ENCODE measurements around the gene ARHGEF11.
"Not testable (repeated sequence)": the region's sequence is repeated elsewhere in the genome, so short reads cannot be mapped to it uniquely, and the experiment has no call there.

The ARHGEF11 gene

DNA sequence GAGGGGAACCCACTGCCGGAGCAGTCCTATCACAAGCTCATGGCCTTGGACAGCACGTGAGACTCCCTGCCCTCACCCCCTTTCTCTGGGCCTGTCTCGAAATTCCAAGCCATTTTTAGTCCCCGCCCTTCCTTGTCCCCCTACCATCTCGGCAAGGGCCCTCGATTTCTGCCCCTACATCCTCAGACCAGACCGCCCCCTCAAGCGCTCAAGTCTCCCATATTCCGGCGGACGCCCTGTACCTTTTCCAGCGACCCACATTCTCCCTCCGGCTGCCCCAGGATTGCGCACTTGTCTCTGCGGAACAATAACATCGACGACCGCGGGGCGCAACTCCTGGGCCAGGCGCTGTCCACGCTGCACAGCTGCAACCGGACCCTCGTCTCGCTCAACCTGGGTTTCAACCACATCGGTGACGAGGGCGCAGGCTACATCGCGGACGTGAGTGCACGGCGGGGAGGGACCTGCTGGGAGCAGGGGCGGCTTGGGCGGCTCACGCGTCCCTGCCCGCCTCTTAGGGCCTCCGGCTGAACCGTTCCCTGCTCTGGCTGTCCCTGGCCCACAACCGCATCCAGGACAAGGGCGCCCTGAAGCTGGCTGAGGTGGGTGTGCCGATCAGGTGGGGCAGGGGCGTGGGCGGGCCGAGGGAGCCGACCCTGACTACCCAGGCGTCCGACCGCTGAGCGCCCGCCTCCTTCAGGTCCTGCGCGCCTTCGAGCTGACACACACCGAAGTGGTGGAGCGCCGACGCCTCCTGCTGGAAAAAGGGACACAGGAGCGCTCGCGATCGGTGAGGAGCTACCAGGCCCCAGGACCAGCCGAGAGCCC lies 118.1 kb downstream of the ARHGEF11 start:
- POLR2A ChIA-PET (ENCODE audit: low non-redundant PET), result no interaction called here
- H3K27ac ChIP-seq, result no peak overlapping the region
- CTCF ChIA-PET, result interaction anchor here (0.5 to 4.1 kb wide), 28 partner anchors 9 to 425 kb away, joined by 3 to 77 read pairs (median 4); partner anchors contain the start of genes INSRR, METTL25B, NTRK1 and PEAR1
- TF ChIP-seq, protein P1, sequence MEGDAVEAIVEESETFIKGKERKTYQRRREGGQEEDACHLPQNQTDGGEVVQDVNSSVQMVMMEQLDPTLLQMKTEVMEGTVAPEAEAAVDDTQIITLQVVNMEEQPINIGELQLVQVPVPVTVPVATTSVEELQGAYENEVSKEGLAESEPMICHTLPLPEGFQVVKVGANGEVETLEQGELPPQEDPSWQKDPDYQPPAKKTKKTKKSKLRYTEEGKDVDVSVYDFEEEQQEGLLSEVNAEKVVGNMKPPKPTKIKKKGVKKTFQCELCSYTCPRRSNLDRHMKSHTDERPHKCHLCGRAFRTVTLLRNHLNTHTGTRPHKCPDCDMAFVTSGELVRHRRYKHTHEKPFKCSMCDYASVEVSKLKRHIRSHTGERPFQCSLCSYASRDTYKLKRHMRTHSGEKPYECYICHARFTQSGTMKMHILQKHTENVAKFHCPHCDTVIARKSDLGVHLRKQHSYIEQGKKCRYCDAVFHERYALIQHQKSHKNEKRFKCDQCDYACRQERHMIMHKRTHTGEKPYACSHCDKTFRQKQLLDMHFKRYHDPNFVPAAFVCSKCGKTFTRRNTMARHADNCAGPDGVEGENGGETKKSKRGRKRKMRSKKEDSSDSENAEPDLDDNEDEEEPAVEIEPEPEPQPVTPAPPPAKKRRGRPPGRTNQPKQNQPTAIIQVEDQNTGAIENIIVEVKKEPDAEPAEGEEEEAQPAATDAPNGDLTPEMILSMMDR (conservative IDR thresholded peaks at IDR 0.05; ENCODE audit: low read depth), result peak; percentile 87
- peak; percentile 75 for DNase-seq (ENCODE audit: low spot score)

DNA sequence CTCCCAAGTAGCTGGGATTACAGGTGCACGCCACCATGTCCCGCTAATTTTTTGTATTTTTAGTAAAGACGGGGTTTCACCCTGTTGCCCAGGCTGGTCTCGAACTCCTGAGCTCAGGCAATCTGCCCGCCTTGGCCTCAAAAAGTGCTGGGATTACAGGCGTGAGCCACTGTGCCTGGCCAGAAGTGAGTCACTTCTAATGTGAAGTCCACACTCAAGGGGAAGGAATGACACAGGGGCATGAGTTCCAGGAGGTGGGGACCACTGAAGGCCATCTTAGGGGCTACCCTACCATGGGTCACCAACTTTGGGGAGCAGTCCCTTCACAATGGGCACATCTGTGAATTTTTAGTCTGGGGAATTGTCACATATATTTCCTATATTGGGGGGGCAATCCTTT lies 118.8 kb downstream of the ARHGEF11 start:
- not testable (repeated sequence) for DNase-seq (ENCODE audit: low spot score); H3K27ac ChIP-seq
- POLR2A ChIA-PET (ENCODE audit: low non-redundant PET), result interaction anchor here (0.6 kb wide), 1 partner anchor 173 kb away, joined by 9 read pairs; no protein-coding TSS in a partner anchor
- CTCF ChIA-PET, result interaction anchor here (0.6 to 4.1 kb wide), 10 partner anchors 10 to 269 kb away, joined by 3 to 77 read pairs (median 10); partner anchors contain the start of genes INSRR, NTRK1 and PEAR1

DNA sequence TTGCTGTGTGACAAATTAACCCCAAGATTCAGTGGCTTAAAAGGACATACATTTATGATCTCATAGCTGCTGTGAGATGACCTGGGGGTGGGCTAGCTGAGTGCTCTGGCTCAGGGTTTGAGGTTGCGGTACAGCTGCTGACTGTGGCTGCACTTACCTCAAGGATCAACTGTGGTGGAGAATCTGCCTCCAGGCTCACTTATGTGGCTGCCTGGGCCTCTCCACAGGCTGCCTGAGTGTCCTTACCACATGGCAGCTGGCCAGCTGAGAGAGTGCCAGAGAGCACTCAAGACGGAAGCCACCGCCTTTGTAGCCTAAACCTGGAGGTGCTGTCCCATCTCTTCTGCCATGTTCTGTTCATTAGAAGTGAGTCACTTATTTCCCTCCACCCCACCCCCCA lies 119.4 kb downstream of the ARHGEF11 start:
- 0 out of 2 replicates have a peak overlapping the region, but pooled peaks have one; percentile 35 for H3K27ac ChIP-seq
- POLR2A ChIA-PET (ENCODE audit: low non-redundant PET), result interaction anchor here (0.6 kb wide), 1 partner anchor 172 kb away, joined by 9 read pairs; no protein-coding TSS in a partner anchor
- CTCF ChIA-PET, result interaction anchor here (0.6 to 4.1 kb wide), 6 partner anchors 15 to 268 kb away, joined by 3 to 77 read pairs (median 7); partner anchors contain the start of genes INSRR, NTRK1 and PEAR1
- TF ChIP-seq, protein P1 (conservative IDR thresholded peaks at IDR 0.05; ENCODE audit: low read depth), result no peak
- peak; percentile 46 for DNase-seq (ENCODE audit: low spot score)

DNA sequence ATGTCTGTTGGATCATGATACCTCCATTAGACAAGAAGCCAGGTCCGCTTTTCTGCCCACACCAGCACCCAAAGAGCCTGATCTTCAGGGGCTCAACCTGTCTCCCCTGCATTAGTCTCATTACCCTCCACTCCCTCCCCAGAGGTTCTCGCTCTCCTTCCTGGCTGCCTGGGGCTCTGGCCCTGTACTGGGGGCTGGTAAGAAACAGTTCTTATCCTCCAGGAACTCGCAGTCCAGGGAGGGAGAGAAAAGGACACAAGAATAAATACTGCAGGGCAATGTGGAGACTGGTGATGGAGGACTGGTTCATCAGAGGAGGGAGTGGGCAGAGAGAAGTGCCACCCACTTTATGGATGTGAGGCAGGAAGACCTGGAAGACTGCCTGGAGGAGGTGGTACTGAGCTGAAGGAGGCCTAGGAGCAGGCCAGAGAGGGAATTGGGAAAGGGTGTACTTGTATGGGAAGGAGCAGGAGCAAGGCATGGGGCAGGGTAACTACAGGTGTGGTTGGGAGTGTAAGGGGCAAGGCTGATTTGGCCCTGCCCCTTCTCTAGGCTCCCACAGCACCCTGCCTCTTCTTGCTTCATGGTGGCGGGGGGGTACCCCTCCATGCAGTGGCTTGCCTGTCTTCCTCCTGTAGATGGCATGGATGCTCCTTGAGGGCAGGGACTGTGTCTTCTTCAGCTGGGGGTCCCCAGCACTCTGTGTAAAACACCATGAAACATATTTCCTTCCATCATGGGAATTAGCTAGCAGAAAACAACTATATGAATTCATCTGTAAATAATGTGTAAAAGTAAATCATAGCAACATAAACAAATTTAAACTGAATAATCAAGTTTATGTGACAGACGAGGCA lies 120.2 kb downstream of the ARHGEF11 start:
- TF ChIP-seq, protein P1 (conservative IDR thresholded peaks at IDR 0.05; ENCODE audit: low read depth), result no peak
- no peak overlapping the region for H3K27ac ChIP-seq
- POLR2A ChIA-PET (ENCODE audit: low non-redundant PET), result no interaction called here
- DNase-seq (ENCODE audit: low spot score), result no peak
- CTCF ChIA-PET, result interaction anchor here (0.7 to 4.1 kb wide), 4 partner anchors 15 to 65 kb away, joined by 3 to 77 read pairs (median 14); partner anchors contain the start of genes INSRR, NTRK1 and PEAR1

DNA sequence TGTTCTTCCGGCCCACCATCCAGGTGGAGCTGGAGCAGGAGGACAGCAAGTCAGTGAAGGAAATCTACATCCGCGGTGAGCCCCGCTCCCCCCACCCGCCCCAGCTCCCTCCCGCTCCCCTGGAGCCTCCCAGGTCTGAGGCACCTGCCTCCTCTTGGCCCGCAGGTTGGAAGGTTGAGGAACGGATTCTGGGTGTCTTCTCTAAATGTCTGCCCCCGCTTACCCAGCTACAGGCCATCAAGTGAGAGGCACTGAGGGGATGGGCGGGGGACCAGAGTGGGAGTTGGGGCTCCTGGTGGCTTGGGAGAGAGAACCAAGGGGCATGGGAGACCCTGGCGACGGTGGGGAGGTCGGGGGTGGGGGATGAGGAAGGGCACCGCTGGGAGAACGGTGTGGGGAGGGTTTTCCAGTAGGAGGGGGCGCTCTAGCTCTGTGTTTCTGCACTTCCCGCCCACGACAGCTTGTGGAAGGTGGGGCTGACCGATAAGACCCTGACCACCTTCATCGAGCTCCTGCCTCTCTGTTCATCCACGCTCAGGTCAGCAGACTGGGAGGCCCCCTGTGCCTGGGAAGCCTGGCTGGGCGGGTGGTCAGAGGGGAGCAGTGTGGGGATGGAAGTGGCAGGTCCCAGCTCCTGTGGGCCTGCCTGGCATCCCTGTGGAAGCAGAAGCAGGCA lies 120.9 kb downstream of the ARHGEF11 start:
- no peak for DNase-seq (ENCODE audit: low spot score)
- ChIA-PET CTCF (interaction anchor here (0.9 kb wide), 1 partner anchor 65 kb away, joined by 3 read pairs; no protein-coding TSS in a partner anchor), POLR2A (ENCODE audit: low non-redundant PET) (no interaction called here)
- H3K27ac ChIP-seq, result no peak overlapping the region
- TF ChIP-seq, protein P1 (conservative IDR thresholded peaks at IDR 0.05; ENCODE audit: low read depth), result no peak

DNA sequence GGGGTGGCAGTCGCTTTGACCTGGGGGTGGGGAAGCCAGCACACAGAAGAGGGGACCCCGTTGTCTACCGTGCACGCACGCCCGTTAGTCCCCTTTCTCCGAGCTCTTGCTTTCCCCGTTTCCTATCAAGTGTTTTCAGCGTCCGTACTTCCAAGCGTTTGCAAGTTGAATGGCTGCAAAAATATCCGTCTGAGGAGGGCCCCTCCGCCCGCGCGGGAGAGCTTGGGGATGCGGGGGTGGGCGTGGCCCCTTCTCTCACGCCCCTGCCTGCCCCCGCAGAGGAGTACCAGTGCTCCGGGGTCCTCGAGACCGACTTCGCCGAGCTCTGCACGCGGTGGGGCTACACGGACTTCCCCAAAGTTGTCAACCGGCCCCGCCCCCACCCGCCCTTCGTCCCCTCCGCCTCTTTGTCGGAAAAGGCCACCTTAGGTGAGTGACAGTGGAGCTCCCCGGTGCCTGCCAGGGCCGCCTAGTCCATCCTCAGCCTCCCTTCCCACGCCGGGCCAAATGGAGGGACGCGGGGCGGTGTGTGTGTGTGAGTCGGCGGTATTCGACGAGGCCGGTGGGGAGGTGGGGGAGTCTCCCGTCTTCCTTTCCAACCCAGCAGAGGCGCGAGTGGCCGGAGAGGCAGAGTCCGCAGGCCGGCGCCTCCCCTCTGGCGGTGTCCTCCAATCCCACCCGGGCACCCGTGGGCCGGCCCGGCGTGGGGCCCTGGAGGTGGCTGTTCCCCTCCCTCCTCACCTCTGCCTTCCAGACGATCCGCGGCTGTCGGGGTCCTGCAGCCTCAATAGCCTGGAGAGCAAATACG lies 121.7 kb downstream of the ARHGEF11 start:
- no peak for DNase-seq (ENCODE audit: low spot score)
- TF ChIP-seq, protein P1 (conservative IDR thresholded peaks at IDR 0.05; ENCODE audit: low read depth), result no peak
- ChIA-PET CTCF (interaction anchor here (0.6 to 0.9 kb wide), 2 partner anchors 64 to 166 kb away, joined by 3 read pairs; no protein-coding TSS in a partner anchor), POLR2A (ENCODE audit: low non-redundant PET) (no interaction called here)
- no peak overlapping the region for H3K27ac ChIP-seq
